HS-5 (cell line): ENCODE data around the gene LETMD1.

Source experiments
- DNase-seq: peaks from one replicate; pipeline ENCODE4 v3.0.0-alpha.2; 2012; ENCODE audit warnings: low read depth

LETMD1 gene

DNA sequence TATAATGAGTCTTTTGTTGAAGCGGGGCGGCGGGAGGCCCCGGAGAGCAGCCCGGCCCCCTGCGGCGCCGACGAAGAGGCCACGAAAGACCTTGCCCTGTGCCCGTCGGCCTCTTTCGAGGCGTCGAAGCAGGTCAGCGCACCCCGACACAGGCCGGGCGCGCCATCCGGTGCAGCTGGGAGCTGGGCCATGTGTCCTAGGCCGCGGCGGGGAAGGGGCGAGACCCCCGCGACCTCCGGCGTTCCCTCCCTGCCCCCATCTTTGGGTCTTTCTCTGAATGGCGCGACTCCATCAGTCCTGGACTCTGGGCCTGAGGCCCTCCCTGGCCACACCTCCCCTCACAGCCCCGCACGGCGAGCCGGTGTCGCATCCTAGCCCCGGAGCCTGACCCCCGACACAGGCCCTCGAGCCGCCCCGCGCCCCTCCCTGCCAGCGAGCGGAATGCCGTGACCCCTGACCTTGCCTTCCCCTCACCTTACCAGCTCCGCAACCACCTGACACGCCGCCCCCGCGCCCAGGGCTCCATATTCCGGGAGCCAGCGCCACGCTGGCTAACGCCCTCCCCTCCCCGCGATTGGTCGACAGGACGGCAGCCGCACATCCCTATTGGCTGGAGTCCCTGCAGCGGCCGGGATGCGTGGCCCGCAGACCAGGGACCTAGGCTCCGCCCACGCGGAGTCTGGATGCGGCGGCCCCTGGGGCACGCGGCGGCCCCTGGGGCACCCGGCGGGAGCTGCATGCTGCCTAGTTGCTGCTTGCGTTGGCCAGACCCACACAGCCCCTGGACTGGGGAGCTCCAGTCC, 22.1 kb upstream of the LETMD1 start, which contains the start of gene SLC11A2:
Gene SLC11A2 (minus strand): TSS at position 549 of the 803 bp plus-strand sequence. CDS start 15,656 bp downstream, outside the sequence.
- peak; percentile 61 for DNase-seq

DNA sequence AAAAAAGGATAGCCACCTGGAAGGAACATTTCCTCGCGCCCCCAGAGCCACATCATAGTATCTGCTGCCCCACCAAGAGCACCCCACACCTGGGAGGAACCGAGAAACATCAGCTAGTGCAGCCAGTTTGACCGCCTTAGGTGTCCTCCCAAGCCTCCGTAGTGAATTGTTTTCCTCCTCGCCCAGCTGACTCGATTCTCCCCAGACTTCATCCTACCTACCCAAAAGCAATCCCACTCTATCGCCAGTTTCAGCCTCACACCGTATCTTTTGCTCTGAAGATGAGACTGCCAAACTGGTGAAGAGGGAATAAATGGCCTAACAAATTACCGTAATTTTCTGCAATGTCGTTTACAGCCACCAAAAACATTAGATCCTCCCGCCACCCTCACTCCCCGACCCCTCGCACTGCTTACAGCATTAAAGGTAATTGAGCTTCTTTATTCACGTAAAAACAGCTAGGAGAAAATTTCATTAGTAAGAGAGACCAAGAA, 20.7 kb upstream of the LETMD1 start:
- DNase-seq: no peak

DNA sequence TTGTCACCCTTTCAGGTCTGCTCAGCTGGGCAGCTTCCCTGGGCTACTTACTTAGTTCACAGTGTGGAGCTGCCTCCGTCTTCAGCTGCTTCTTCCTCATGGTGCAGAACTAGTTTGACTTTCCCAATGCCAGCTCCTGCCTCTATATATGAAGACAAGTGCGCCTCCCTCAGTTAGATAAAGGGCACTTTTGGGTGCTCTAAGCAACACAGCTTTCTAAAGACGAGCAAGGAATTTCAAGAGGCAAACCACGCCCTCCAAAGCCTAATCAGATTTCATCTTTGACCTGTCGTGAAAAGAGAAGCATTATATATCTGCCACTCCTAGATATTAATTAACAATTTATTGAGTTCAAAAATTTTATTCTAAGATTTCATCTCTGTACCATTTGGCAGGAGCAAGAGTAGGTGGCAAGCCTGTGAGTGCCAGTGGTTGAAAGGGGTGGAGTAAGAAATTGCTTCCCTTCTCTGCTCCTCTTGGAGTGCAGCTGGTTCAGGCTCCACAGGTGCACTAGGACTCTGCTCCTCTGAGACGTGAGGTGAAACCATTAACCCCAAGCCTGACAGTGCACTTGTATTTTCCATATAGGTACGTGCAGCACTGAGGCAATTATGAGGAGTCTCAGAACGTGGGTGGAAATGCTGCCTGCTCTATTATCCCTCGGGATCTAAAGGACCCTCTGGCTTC, 19.9 kb upstream of the LETMD1 start:
- DNase-seq: no peak

GRCh38 chr12:51028813-51029150, 19.3 kb upstream of the LETMD1 start:
- DNase-seq: no peak

DNA sequence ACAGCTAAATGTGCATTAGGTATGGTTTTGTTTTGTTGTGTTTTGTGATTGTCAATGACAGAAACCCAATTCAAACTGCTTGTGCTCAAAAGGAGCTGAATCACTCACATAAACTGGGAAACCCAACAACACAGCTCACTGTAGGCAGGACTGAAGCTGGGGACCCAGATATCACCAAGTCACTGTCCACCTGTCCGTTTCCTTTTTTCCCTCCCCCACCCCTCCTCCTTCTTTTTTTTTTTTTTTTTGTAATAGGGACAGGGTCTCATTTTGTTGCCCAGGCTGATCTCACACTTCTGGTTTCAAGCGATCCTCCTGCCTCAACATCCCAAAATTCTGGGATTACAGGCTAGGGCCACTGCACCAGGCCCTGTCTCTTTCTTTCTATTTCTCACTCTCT, 15.1 kb upstream of the LETMD1 start:
- DNase-seq: no peak

DNA sequence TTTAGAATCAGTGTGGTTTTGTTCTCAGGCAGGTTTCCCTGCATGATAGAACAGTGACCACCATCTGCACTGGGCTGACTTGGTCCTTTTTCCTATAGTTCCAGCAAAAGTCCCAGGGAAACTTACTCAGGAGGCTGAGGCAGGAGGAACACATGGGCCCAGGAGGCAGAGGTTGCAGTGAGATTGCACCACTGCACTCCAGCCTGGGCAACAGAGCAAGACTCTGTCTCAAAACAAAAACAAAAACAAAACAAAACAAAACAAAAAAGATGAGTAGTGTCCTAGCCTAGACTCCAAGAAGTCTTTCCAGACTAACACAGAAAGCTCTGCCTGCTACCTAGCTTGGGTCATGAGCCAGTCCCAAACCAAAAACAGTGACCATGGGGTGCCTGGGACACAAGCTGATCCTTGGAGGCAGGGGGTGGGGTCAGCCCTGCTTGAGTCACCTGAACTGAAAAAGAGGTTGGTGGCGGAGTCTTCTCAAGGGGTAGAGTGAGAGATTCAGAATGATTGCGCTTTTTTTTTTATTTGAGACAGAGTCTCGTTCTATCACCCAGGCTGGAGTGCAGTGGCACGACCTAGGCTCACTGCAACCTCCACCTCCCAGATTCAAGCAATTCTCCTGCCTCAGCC, 14.6 kb upstream of the LETMD1 start:
- DNase-seq: no peak

GRCh38 chr12:51036279-51036678, 11.8 kb upstream of the LETMD1 start:
- no peak for DNase-seq

DNA sequence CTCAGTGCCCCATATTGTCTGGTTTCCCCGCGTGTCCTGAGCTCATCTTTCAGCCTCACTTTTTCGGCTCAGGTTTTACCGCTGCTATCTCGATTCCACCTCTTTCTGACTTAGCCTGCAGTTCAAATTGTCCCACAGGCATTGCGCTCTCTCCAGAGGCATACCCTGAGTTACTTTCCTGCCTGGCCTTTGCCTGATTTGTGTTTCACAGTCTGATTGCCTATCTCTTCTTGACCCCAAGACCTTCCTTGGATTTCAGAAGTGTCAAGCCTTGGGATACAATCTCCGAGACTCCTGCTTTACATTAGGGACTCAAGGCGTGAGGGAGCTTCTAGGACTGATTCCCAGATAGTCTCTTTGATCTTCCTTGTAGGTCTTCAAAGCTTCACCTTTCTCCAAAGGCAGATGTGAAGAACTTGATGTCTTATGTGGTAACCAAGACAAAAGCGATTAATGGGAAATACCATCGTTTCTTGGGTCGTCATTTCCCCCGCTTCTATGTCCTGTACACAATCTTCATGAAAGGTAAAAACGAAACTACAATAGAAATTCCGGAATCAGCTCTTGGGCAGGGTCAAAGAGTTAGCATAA, 629 bp downstream of the LETMD1 start:
- DNase-seq: no peak

DNA sequence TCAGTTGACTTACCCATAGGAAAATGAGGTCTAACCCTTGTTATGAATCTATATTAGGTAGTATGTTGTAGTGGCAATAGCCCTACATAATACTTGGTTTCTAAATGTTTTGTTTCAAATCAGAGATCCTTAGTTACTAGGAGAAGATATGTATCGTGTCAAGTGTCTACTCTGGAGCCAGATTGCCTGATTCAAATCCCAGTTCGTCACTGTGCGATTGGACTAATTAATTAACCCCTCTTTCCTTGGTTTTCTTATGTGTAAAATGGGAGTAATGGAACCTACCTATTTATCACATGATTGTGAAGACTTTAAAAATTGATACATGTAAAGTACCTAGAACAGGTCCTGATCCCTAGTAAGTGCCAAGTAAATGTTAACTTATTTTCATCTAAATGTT, 1.4 kb downstream of the LETMD1 start:
- no peak for DNase-seq

GRCh38 chr12:51051787-51052186, 3.7 kb downstream of the LETMD1 start:
- no peak for DNase-seq

DNA sequence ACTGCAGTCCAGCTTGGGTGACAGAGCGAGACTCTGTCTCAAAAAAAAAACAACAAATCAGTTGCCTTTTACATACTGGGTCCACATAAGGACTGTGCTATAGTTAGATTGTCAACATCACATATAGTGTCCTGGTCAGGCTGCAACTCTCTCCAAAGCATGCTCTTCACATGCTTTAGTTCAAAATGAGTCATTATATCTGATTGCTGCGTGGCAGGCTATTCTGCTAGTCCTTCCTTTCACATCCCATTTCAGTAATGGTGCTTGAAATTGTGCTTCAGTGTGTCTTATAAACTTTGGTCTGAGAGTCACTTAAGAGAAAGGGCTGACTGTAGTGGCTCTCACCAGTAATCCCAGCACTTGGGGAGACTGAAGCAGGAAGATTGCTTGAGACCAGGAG, 6.9 kb downstream of the LETMD1 start:
- DNase-seq: no peak

DNA sequence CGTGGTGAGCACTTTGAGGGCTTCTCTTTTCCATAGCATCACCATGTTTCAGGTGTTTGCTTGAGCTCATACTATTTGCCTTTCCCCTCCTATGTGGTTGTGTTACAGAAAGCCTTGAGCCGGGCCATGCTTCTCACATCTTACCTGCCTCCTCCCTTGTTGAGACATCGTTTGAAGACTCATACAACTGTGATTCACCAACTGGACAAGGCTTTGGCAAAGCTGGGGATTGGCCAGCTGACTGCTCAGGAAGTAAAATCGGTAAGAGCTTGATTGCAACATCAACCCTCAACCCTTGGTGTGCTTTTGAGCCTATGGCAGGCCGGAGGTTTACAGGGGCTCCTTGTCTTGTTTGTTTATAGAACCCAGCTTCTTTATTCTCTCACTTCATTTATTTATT, 8.1 kb downstream of the LETMD1 start:
- peak; percentile 64 for DNase-seq

- DNase-seq: no peak
Measured at GRCh38 chr12:51059086-51059485, 11.0 kb downstream of the LETMD1 start.

DNA sequence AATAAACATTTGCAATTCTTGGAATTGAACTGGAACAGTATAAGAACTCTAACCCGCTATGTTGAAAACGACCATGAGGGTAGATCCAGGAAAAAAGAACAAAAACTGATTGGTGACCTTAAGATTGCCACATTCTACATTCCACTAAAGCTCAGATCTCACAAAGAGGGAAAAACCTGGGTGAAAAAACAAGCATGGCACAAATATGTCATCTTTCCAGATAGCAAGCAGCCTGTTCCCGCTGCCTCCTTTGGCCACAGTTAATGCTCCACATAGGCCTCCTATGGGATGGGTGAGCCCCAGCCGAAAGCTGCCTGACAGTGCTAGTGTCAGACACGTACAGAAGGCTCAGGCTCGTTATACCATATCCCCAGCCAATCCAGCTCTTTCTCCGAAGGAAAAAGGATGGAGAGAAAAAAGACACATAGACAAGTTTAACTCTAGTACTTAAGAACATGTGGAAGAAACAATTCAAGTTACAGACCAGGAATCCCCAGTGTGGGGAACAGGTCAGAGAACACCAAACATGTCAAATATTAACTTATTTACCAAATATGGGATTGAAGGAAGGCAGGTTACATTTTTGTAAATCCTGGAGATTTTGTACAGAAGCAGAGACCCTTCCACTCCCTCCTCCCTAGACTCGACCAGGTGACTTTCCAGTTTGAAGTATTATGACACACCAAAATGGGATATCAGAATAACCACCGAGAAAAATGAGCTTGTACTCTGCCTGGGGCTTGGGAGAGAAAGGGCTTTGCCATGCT, 14.7 kb downstream of the LETMD1 start:
- DNase-seq: no peak

DNA sequence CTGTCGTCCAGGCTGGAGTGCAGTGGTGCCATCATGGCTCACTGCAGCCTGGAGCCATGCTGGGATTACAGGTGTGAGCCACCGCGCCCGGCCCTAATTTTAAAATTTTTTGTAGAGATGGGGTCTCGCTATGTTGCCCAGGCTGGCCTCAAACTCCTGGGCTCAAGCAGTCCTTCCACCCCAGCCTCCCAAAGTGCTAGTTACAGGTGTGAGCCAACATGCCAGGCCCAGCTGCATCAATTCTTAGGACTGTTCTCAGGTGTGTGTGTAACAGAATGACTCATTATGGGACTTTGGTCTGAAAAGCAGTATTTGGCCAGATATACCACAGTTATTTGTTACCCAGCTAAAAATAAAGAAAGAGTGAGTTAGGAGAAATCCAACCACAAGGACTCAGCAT, 17.4 kb downstream of the LETMD1 start:
- no peak for DNase-seq

DNA sequence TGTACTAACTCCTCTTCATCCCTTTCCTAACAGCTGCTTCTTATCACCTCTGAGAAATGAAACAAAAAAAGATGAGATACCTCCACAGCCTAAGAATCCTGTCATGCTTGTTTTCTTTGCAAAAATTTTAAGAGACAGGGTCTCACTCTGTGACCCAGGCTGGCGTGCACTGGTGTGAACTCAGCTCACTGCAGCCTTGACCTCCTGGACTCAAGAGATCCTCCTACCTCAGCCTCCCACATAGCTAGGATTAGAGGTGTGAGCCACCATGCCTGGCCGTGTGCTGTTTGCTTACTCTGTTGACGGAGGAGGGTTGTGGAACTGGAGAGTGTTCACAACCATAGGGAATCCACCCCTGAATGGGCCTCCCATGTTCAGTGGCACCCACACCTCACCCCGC, 19.1 kb downstream of the LETMD1 start:
- DNase-seq: no peak

DNA sequence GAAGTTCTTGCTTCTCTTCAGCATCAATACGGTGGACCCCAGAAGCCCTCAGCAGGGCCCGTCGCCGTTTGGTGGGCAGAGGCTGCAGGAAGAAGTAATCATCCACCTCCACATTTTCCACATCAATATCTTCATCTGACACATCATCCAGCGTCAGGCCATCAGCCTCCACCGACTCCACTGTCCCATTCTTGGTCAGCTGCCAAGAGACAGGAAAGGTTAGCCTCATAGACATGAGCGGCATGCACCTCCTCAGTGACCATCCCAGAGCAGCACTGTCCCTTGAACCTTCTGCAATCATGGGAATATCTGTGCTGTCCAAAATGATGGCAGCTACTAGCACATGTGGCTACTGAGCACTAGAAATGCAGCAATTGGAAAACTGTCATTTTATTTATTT, 19.6 kb downstream of the LETMD1 start:
- no peak for DNase-seq

- DNase-seq: no peak
Measured at GRCh38 chr12:51070004-51070403, 21.9 kb downstream of the LETMD1 start.

GRCh38 chr12:51071663-51072062, 23.5 kb downstream of the LETMD1 start:
- DNase-seq: no peak

GRCh38 chr12:51075390-51075789, 27.3 kb downstream of the LETMD1 start:
- DNase-seq: no peak

- no peak for DNase-seq
Measured at GRCh38 chr12:51076236-51076930, 28.3 kb downstream of the LETMD1 start.
